ENCODE results near the gene TMED6.

DNA sequence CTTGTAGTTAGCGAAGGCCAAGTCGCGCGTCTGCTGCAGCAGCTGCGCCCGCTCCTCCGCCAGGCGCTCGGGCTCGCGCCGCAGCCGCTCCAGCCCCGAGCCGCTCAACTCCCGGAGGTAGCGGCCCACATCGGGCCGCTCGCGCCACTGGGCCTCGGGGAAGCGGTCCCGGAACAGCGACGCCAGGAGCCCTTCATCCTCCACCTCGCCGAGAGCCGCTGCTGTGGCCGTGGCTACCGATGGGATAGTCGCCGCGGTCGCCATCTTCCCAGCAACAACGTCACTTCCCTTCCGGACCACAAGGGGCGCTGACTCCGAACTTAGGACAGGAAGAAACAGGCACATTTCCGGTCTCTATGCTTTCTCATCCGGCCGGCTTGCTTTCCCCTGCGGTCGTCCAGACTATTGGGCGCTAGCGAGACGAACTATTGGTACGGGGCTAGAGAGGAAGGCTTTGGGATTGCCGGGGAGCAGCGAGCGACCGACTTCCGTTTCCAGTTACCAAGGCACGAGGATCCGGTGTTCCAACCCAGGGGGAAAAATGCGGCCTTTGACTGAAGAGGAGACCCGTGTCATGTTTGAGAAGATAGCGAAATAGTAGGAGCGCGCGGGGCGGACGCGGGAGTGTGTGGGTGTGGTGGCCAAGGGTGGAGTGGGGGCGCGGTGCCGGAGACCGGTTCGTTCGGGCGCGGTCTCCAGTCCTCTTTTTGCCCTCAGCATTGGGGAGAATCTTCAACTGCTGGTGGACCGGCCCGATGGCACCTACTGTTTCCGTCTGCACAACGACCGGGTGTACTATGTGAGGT is 12.1 kb downstream of the TMED6 start, which contains the start of the genes COG8 and NIP7:
- TF ChIP-seq CTCF (IDR thresholded peaks at IDR 0.05; ENCODE audit: insufficient read depth, low read length, poor library complexity, severe bottlenecking) (peak; percentile 35), EZH2phosphoT487 (conservative IDR thresholded peaks at IDR 0.05; ENCODE audit: low read length) (no peak)

Measured in SU-DHL-6 (cell line).